SK-N-MC (cell line): ENCODE measurements around the gene SYT4.

ENCODE experiments used
- DNase-seq: peaks from one replicate; pipeline ENCODE4 v3.0.0-alpha.2; 2011; ENCODE audit warnings: low read depth, low spot score
- H3K27ac ChIP-seq: fragments of 200-600 bp; sonication (generic); 2 replicates; pipeline ENCODE4 v1.5.1; 2016; ENCODE audit warnings: mixed run types
- H3K36me3 ChIP-seq: fragments of 200-600 bp; sonication (generic); 2 replicates; pipeline ENCODE4 v1.6.1; 2017; ENCODE audit warnings: antibody characterized with exemption, low read length, mixed read lengths; ENCODE audit not compliant: insufficient read depth
- H3K4me3 ChIP-seq: fragments of 200-600 bp; sonication (generic); 2 replicates; pipeline ENCODE4 v1.5.1; 2016
- H3K9ac ChIP-seq: fragments of 200-600 bp; sonication (generic); 2 replicates; pipeline ENCODE4 v1.8.0; 2017; ENCODE audit warnings: mixed run types, mixed read lengths; ENCODE audit not compliant: insufficient read length
- H3K9me3 ChIP-seq: fragments of 200-600 bp; sonication (generic); 2 replicates; pipeline ENCODE4 v1.6.1; 2017; ENCODE audit warnings: low read depth, mild to moderate bottlenecking, antibody characterized with exemption, low read length, moderate library complexity, mixed read lengths
- EZH2 ChIP-seq: fragments of 200-600 bp; sonication (generic); IDR thresholded peaks from one replicate; pipeline ENCODE4 v1.6.1; 2017; ENCODE audit warnings: antibody characterized with exemption
- FOXP2 ChIP-seq: optimal IDR thresholded peaks from 2 replicates; pipeline ENCODE3; 2011; ENCODE audit warnings: mild to moderate bottlenecking, moderate library complexity; ENCODE audit not compliant: insufficient read depth; ENCODE audit errors: extremely low read length, control extremely low read depth
- POLR2AphosphoS5 ChIP-seq: IDR thresholded peaks from 2 replicates; pipeline ENCODE4 v1.6.1; 2012; ENCODE audit warnings: mild to moderate bottlenecking, low read depth, low read length, borderline replicate concordance

SYT4 gene

DNA sequence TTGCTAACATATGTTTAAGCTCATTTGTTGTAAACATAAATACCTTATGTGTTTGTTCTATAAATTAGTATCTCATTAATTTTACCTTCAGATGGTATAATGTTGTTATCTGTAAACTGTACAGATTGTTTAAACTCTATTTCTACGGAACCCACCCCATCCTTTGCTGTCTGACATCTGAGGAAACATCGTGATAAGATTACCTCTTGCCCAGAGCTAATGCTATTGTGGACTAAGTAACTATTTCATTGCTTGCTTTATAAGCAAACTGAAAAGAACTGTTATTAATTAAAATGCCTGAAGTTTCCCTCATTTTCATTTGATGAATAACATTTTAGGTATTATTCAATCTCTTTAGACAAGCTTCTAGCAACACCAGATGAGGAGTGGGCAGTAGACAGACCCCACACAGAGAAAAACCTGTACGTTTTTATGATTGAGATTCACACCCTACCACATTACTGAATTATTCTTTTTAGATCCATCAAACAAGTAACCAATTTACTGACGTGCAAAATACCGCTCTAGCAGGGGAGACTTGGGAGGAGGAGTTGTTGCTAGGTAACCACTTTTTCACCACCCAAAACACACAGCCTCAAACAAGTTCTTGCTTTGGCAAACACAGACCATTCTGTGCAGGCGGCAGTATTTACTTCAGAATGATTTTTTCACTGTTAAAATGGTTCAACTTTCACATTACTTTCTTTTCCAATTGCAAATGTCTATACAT is 1.9 kb upstream of the SYT4 start:
- no peaks in the 10 kb centered on the region for H3K9me3 ChIP-seq
- no peak overlapping the region for H3K4me3 ChIP-seq
- H3K27ac ChIP-seq = no peak overlapping the region
- peak; percentile 50 for DNase-seq
- no peak overlapping the region for H3K9ac ChIP-seq
- H3K36me3 ChIP-seq = no peaks in the 10 kb centered on the region
- TF ChIP-seq POLR2AphosphoS5 = no peak
- TF ChIP-seq FOXP2 = no peak
- no peak for TF ChIP-seq EZH2

DNA sequence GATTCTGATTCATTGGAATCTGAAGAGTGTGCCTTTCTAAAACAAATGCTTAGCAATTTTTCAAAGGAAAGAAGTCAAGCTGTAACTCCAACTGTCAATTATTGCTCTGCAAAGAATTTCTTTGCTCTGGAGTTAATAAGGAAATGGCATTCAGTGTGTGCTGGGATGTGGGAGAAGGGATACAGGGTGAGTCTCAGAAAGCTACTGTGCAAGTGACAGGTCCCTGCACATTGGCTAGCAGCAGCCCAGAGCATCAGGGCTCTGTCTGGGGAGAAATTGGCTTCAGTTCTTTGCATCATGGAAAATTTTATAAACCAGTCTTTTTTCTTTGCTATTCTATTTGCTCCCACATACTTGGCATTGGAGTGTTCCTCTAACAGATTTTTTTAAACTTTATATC is 1.1 kb upstream of the SYT4 start:
- Histone ChIP-seq H3K27ac (no peak overlapping the region), H3K4me3 (no peak overlapping the region), H3K9me3 (no peaks in the 10 kb centered on the region), H3K36me3 (no peaks in the 10 kb centered on the region), H3K9ac (no peak overlapping the region)
- TF ChIP-seq EZH2 (no peak), POLR2AphosphoS5 (no peak), FOXP2 (no peak)
- DNase-seq = no peak

GRCh38 chr18:43276491-43276890 is 799 bp downstream of the SYT4 start:
- H3K36me3 ChIP-seq = no peaks in the 10 kb centered on the region
- no peaks in the 10 kb centered on the region for H3K9me3 ChIP-seq
- no peak for DNase-seq
- no peak overlapping the region for H3K4me3 ChIP-seq
- H3K27ac ChIP-seq = no peak overlapping the region
- TF ChIP-seq POLR2AphosphoS5 (no peak), FOXP2 (no peak), EZH2 (no peak)
- no peak overlapping the region for H3K9ac ChIP-seq

DNA sequence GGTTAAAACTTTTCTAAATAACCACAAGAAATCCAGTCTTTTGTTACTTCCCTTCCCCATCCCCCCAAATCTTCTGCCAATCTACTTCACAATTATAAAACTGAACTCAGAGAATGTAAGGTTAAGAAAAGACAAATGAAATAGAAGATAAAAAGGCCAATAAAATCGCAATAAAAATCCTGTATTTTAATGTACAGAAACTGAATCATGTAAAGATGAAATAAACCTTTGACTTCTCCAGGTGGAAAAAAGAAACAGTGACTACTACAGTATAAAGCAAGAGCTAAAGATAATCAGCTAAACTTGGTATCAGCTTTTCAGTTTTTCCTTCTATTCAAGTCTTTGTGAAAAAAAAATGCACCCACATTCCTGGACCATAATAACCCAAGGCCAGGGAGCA is 1.7 kb downstream of the SYT4 start:
- no peak overlapping the region for H3K27ac ChIP-seq
- no peak for DNase-seq
- no peak overlapping the region for H3K4me3 ChIP-seq
- TF ChIP-seq FOXP2 = no peak
- no peak overlapping the region for H3K9ac ChIP-seq
- H3K9me3 ChIP-seq = no peaks in the 10 kb centered on the region
- no peaks in the 10 kb centered on the region for H3K36me3 ChIP-seq

GRCh38 chr18:43274526-43274925 is 2.8 kb downstream of the SYT4 start:
- TF ChIP-seq POLR2AphosphoS5 (no peak), FOXP2 (no peak), EZH2 (no peak)
- H3K9ac ChIP-seq = no peak overlapping the region
- H3K9me3 ChIP-seq = no peaks in the 10 kb centered on the region
- no peak overlapping the region for H3K27ac ChIP-seq
- H3K36me3 ChIP-seq = no peaks in the 10 kb centered on the region
- DNase-seq = no peak
- no peak overlapping the region for H3K4me3 ChIP-seq

GRCh38 chr18:43271593-43272432 is 5.5 kb downstream of the SYT4 start:
- Histone ChIP-seq H3K4me3 (no peak overlapping the region), H3K9ac (no peak overlapping the region), H3K9me3 (no peaks in the 10 kb centered on the region), H3K27ac (no peak overlapping the region), H3K36me3 (no peaks in the 10 kb centered on the region)
- TF ChIP-seq FOXP2 (no peak), EZH2 (no peak), POLR2AphosphoS5 (no peak)
- DNase-seq = peak; percentile 60

- Histone ChIP-seq H3K9ac (no peak overlapping the region), H3K27ac (no peak overlapping the region), H3K9me3 (no peaks in the 10 kb centered on the region), H3K4me3 (no peak overlapping the region), H3K36me3 (no peaks in the 10 kb centered on the region)
- DNase-seq = no peak
- no peak for TF ChIP-seq FOXP2
- no peak for TF ChIP-seq EZH2
- TF ChIP-seq POLR2AphosphoS5 = no peak
Observed at GRCh38 chr18:43267818-43268217, 9.5 kb downstream of the SYT4 start.

DNA sequence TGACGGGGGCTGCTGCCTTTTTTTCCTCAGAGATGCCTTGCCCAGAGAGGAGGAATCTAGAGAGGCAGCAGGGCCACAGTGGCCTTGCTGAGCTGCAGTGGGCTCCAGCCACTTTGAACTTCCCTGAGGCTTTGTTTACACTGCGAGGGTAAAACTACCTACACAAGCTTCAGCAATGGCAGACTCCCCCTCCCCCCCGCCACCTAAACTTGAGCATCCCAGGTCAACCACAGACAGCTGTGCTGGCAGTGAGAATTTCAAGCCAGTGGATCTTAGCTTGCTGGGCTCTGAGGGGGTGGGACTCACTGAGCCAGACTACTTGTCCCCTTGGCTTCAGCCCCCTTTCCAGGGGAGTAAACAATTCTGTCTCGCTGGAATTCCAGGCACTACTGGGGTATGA is 11.8 kb downstream of the SYT4 start:
- H3K4me3 ChIP-seq = no peak overlapping the region
- no peak overlapping the region for H3K27ac ChIP-seq
- H3K9ac ChIP-seq = no peak overlapping the region
- no peak for DNase-seq
- no peaks in the 10 kb centered on the region for H3K36me3 ChIP-seq
- H3K9me3 ChIP-seq = no peaks in the 10 kb centered on the region
- no peak for TF ChIP-seq EZH2
- no peak for TF ChIP-seq FOXP2
- TF ChIP-seq POLR2AphosphoS5 = no peak

- 0 out of 2 replicates have a peak overlapping the region, but pooled peaks have one; percentile 8 for H3K4me3 ChIP-seq
- no peaks in the 10 kb centered on the region for H3K9me3 ChIP-seq
- H3K36me3 ChIP-seq = no peaks in the 10 kb centered on the region
- H3K9ac ChIP-seq = no peak overlapping the region
- TF ChIP-seq FOXP2 (no peak), POLR2AphosphoS5 (no peak), EZH2 (no peak)
- H3K27ac ChIP-seq = no peak overlapping the region
- peak; percentile 59 for DNase-seq
Observed at GRCh38 chr18:43248610-43249249, 28.6 kb downstream of the SYT4 start.
